ENCODE results near the gene NR6A1.

DNA sequence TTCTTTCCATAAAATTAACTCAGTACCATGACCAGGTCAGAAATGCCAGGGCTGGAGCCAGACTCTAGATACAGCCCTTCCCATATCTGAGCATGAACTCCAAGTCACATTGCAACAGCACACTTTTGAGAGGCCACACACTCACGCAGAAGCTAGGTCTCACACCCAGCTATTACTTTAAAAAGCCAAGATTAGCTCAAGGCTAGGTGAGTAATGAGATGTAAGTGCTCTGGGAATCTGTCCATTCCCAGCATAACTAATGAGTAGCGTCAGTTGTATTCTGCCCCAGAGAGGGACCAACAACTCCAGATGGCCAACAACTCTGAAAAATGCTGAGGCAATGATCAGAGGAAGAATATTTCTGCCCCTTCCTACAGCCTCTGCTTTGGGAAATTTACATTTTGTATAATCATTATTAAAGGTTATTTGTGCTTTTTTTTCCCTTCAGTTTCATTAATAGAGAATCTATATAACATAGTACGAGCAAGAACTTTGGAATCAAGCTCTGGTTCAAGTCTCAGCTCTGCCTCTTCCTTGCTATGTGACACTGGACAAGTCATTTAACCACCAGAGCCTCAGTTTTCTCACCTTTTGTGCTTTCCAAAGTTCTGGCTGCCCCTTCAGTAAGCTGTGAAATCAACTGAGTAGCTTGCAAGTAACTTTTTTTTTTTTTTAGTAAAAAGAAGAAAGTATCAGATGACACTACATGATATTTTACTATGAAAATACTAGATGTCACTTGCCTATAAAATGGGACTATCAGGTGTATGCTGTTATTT is 118.3 kb downstream of the NR6A1 start:
- TF ChIP-seq, protein P1, sequence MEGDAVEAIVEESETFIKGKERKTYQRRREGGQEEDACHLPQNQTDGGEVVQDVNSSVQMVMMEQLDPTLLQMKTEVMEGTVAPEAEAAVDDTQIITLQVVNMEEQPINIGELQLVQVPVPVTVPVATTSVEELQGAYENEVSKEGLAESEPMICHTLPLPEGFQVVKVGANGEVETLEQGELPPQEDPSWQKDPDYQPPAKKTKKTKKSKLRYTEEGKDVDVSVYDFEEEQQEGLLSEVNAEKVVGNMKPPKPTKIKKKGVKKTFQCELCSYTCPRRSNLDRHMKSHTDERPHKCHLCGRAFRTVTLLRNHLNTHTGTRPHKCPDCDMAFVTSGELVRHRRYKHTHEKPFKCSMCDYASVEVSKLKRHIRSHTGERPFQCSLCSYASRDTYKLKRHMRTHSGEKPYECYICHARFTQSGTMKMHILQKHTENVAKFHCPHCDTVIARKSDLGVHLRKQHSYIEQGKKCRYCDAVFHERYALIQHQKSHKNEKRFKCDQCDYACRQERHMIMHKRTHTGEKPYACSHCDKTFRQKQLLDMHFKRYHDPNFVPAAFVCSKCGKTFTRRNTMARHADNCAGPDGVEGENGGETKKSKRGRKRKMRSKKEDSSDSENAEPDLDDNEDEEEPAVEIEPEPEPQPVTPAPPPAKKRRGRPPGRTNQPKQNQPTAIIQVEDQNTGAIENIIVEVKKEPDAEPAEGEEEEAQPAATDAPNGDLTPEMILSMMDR (conservative IDR thresholded peaks at IDR 0.05; ENCODE audit: low read depth in 2 of 2), result no peak
- TF ChIP-seq, protein P2, sequence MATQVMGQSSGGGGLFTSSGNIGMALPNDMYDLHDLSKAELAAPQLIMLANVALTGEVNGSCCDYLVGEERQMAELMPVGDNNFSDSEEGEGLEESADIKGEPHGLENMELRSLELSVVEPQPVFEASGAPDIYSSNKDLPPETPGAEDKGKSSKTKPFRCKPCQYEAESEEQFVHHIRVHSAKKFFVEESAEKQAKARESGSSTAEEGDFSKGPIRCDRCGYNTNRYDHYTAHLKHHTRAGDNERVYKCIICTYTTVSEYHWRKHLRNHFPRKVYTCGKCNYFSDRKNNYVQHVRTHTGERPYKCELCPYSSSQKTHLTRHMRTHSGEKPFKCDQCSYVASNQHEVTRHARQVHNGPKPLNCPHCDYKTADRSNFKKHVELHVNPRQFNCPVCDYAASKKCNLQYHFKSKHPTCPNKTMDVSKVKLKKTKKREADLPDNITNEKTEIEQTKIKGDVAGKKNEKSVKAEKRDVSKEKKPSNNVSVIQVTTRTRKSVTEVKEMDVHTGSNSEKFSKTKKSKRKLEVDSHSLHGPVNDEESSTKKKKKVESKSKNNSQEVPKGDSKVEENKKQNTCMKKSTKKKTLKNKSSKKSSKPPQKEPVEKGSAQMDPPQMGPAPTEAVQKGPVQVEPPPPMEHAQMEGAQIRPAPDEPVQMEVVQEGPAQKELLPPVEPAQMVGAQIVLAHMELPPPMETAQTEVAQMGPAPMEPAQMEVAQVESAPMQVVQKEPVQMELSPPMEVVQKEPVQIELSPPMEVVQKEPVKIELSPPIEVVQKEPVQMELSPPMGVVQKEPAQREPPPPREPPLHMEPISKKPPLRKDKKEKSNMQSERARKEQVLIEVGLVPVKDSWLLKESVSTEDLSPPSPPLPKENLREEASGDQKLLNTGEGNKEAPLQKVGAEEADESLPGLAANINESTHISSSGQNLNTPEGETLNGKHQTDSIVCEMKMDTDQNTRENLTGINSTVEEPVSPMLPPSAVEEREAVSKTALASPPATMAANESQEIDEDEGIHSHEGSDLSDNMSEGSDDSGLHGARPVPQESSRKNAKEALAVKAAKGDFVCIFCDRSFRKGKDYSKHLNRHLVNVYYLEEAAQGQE (IDR thresholded peaks at IDR 0.05; ENCODE audit: unreplicated experiment), result no peak
- TF ChIP-seq JUNB (IDR thresholded peaks at IDR 0.05; ENCODE audit: unreplicated experiment), result no peak
- no peak for TF ChIP-seq EZH2 (IDR thresholded peaks at IDR 0.05; ENCODE audit: low read depth, unreplicated experiment)
- TF ChIP-seq EZH2phosphoT487 (IDR thresholded peaks at IDR 0.05; ENCODE audit: unreplicated experiment), result no peak
- no peak for TF ChIP-seq NANOG (IDR thresholded peaks at IDR 0.05; ENCODE audit: borderline replicate concordance)
- no peak for TF ChIP-seq CREB1 (CRISPR knock-in tag; IDR thresholded peaks at IDR 0.05; ENCODE audit: low read depth)
- no peak for TF ChIP-seq ZNF331 (CRISPR knock-in tag; IDR thresholded peaks at IDR 0.05; ENCODE audit: low read depth)
